ENCODE data around the gene VPS54.

GRCh38 chr2:63846487-63846886 lies 172.7 kb downstream of the VPS54 start:
- TF ChIP-seq CTCF (IDR thresholded peaks at IDR 0.05; ENCODE audit: insufficient read depth, low read depth, low read length) (no peak), EZH2 (IDR thresholded peaks at IDR 0.05; ENCODE audit: insufficient read depth, low read length) (no peak)

Data from astrocyte (in vitro differentiated cells and primary cell).